PC-9 (cell line): Measurements from ENCODE around the gene PEX14. TPM values are rescaled to one million over a fixed set of nuclear protein-coding genes. Genes with fewer than 3 reads are reported as not detected.
A peak's percentile ranks its signal among the peaks of the same experiment; 100 is the strongest.

ENCODE experiments used
- BruUV-seq: library from RNA; stranded (reverse); fragments of 400-500 nt; replicated peaks from 2 replicates; lab custom pipeline; 2021; lab: Mats Ljungman, UMichigan
- CTCF ChIA-PET: fragments of 300-600 bp; sonication (Branson Sonifier 250); formaldehyde crosslinking; loops from one replicate; lab custom pipeline; 2022; ENCODE audit warnings: antibody characterized with exemption; lab: Charles Lee
- POLR2A ChIA-PET: fragments of 300-600 bp; sonication (Branson Sonifier 250); formaldehyde crosslinking; loops from one replicate; lab custom pipeline; 2022; ENCODE audit warnings: antibody characterized with exemption; ENCODE audit not compliant: unreplicated experiment; lab: Charles Lee
- DNase-seq, 2 experiments: peaks; one replicate each; pipeline versions ENCODE4 v3.0.0 to v3.0.0-alpha.2; 2015 to 2022; ENCODE audit warnings: mixed read lengths in 1 of 2
- H2AFZ ChIP-seq: fragments of 200-600 bp; sonication (generic); 2 replicates; pipeline ENCODE4 v1.8.1; 2017; ENCODE audit warnings: antibody characterized with exemption
- H3F3A ChIP-seq: fragments of 200-600 bp; sonication (generic); 2 replicates; pipeline ENCODE4 v1.8.1; 2017; ENCODE audit warnings: antibody characterized with exemption, mild to moderate bottlenecking, low read depth; ENCODE audit not compliant: insufficient read depth
- H3K27ac ChIP-seq: fragments of 200-600 bp; sonication (generic); 2 replicates; pipeline ENCODE4 v1.6.1; 2016; ENCODE audit warnings: mixed run types
- H3K27me3 ChIP-seq: fragments of 200-600 bp; sonication (generic); 2 replicates; pipeline ENCODE4 v1.6.1; 2016; ENCODE audit warnings: low read depth, mixed run types; ENCODE audit not compliant: insufficient read depth
- H3K36me3 ChIP-seq: fragments of 200-600 bp; sonication (generic); 2 replicates; pipeline ENCODE4 v1.6.1; 2016; ENCODE audit warnings: low read depth, mixed run types
- H3K4me1 ChIP-seq: fragments of 200-600 bp; sonication (generic); replicated peaks from 2 replicates; pipeline ENCODE4 v1.6.1; 2016; ENCODE audit warnings: mixed run types; ENCODE audit not compliant: insufficient read depth
- H3K4me2 ChIP-seq: fragments of 200-600 bp; sonication (generic); 2 replicates; pipeline ENCODE4 v1.6.1; 2017; ENCODE audit warnings: mixed run types
- H3K4me3 ChIP-seq: fragments of 200-600 bp; sonication (generic); 2 replicates; pipeline ENCODE4 v1.6.1; 2016; ENCODE audit warnings: mixed run types
- H3K79me2 ChIP-seq: fragments of 200-600 bp; sonication (generic); 2 replicates; pipeline ENCODE4 v1.6.1; 2017; ENCODE audit warnings: low read depth, mixed run types
- H3K9me2 ChIP-seq: fragments of 200-600 bp; sonication (generic); 2 replicates; pipeline ENCODE4 v1.8.1; 2017; ENCODE audit warnings: mild to moderate bottlenecking; ENCODE audit not compliant: insufficient read depth
- H3K9me3 ChIP-seq: fragments of 200-600 bp; sonication (generic); 2 replicates; pipeline ENCODE4 v1.8.1; 2016; ENCODE audit warnings: low read depth; ENCODE audit not compliant: insufficient read depth
- H4K20me1 ChIP-seq: fragments of 200-600 bp; sonication (generic); 2 replicates; pipeline ENCODE4 v1.8.1; 2017; ENCODE audit not compliant: insufficient read depth
- CTCF ChIP-seq: fragments of 200-600 bp; sonication (generic); conservative IDR thresholded peaks from 2 replicates; pipeline ENCODE4 v1.6.1; 2017; ENCODE audit warnings: mixed run types, antibody characterized with exemption, mild to moderate bottlenecking, moderate library complexity
- EZH2 ChIP-seq: fragments of 200-600 bp; sonication (generic); IDR thresholded peaks from 2 replicates; pipeline ENCODE4 v1.8.0; 2017; ENCODE audit warnings: antibody characterized with exemption, low read depth
- intact Hi-C: fragments of 100-400 bp; cut with micrococcal nuclease; formaldehyde crosslinking; loops from one replicate; pipeline ENCODE4 v1.10.0; 2022; ENCODE audit not compliant: unreplicated experiment
- total RNA-seq: library from RNA; stranded (reverse); gene quantifications from 2 replicates; pipeline ENCODE4 v1.2.3, GENCODE V29; 2021

The PEX14 gene
- total RNA-seq, 1 experiment from 2014 or later = 28.3 TPM

- Histone ChIP-seq H3K4me3 (no peak overlapping the region), H3K9me3 (no peaks in the 10 kb centered on the region), H3K36me3 (no peaks in the 10 kb centered on the region), H3F3A (no peaks in the 10 kb centered on the region; the same call in 1 of the 2 replicates), H4K20me1 (no peaks in the 10 kb centered on the region), H3K79me2 (no peaks in the 10 kb centered on the region), H3K9me2 (no peaks in the 10 kb centered on the region), H3K4me1 (no peaks in the 10 kb centered on the region), H2AFZ (no peak overlapping the region), H3K27ac (no peak overlapping the region), H3K27me3 (no peaks in the 10 kb centered on the region), H3K4me2 (no peak overlapping the region)
- ChIA-PET POLR2A (no interaction called here), CTCF (no interaction called here)
- DNase-seq = no peak
- intact Hi-C loops = no loop called here
- TF ChIP-seq CTCF = no peak
- TF ChIP-seq EZH2 = no peak
- BruUV-seq = no TSS peak
These were observed 75.3 kb downstream of the PEX14 start for GRCh38 chr1:10549904-10550664.

GRCh38 chr1:10553118-10553517 lies 78.4 kb downstream of the PEX14 start:
- no peak overlapping the region for H3K4me2 ChIP-seq
- no peaks in the 10 kb centered on the region for H3K4me1 ChIP-seq
- H3F3A ChIP-seq = no peaks in the 10 kb centered on the region; the same call in 1 of the 2 replicates
- no peak for DNase-seq
- BruUV-seq = no TSS peak
- no peaks in the 10 kb centered on the region for H4K20me1 ChIP-seq
- H3K27ac ChIP-seq = no peak overlapping the region
- CTCF ChIA-PET = no interaction called here
- H3K36me3 ChIP-seq = no peaks in the 10 kb centered on the region
- no peak overlapping the region for H2AFZ ChIP-seq
- no peaks in the 10 kb centered on the region for H3K9me2 ChIP-seq
- POLR2A ChIA-PET = no interaction called here
- no peaks in the 10 kb centered on the region for H3K27me3 ChIP-seq
- intact Hi-C loops = no loop called here
- H3K79me2 ChIP-seq = no peaks in the 10 kb centered on the region
- H3K9me3 ChIP-seq = no peaks in the 10 kb centered on the region
- H3K4me3 ChIP-seq = no peak overlapping the region
- no peak for TF ChIP-seq CTCF
- TF ChIP-seq EZH2 = no peak

- no peak for DNase-seq
- H3K4me1 ChIP-seq = no peaks in the 10 kb centered on the region
- no peaks in the 10 kb centered on the region for H3F3A ChIP-seq
- CTCF ChIA-PET = no interaction called here
- peak overlapping the region; percentile 26; the same call in 1 of the 2 replicates for H3K27ac ChIP-seq
- POLR2A ChIA-PET = no interaction called here
- H3K4me3 ChIP-seq = no peak overlapping the region
- H3K9me3 ChIP-seq = no peaks in the 10 kb centered on the region
- no peaks in the 10 kb centered on the region for H3K79me2 ChIP-seq
- TF ChIP-seq EZH2 (no peak), CTCF (no peak)
- no peaks in the 10 kb centered on the region for H3K27me3 ChIP-seq
- H3K36me3 ChIP-seq = no peaks in the 10 kb centered on the region
- H3K4me2 ChIP-seq = 0 out of 2 replicates have a peak overlapping the region, but pooled peaks have one; percentile 16
- no peaks in the 10 kb centered on the region for H3K9me2 ChIP-seq
- BruUV-seq = no TSS peak
- intact Hi-C loops = no loop called here
- H2AFZ ChIP-seq = no peak overlapping the region
- H4K20me1 ChIP-seq = no peaks in the 10 kb centered on the region
These were observed 81.1 kb downstream of the PEX14 start for GRCh38 chr1:10555635-10556429.
